HL-60 (cell line): ENCODE data around the gene RSBN1.
A peak's percentile ranks its signal among the peaks of the same experiment; 100 is the strongest.

Source experiments
- DNase-seq, 2 experiments: peaks; one replicate each; pipeline ENCODE4 v3.0.0-alpha.2; 2010 to 2020; ENCODE audit warnings: low read depth in 1 of 2, low spot score in 1 of 2
- H3K27ac ChIP-seq: fragments of 250-450 bp; sonication (Bioruptor Pico); replicated peaks from 2 replicates; pipeline ENCODE4 v1.5.1; 2020; ENCODE audit warnings: mild to moderate bottlenecking, moderate library complexity
- H3K27me3 ChIP-seq: fragments of 250-450 bp; sonication (Bioruptor Pico); 2 replicates; pipeline ENCODE4 v1.5.1; 2021; ENCODE audit warnings: mild to moderate bottlenecking, moderate library complexity; ENCODE audit not compliant: insufficient read depth, poor library complexity, severe bottlenecking
- H3K4me3 ChIP-seq: replicated peaks from 2 replicates; pipeline ENCODE4 v1.5.1; 2011; ENCODE audit warnings: mild to moderate bottlenecking, control low read depth, low read length; ENCODE audit not compliant: insufficient read depth
- CTCF ChIP-seq: IDR thresholded peaks from one replicate; pipeline ENCODE4 v1.5.1; 2011; ENCODE audit warnings: low read length, control low read depth, inconsistent platforms; ENCODE audit not compliant: insufficient read depth
- GABPA ChIP-seq: IDR thresholded peaks from 2 replicates; pipeline ENCODE4 v1.6.1; 2012; ENCODE audit warnings: low read depth
- POLR2AphosphoS5 ChIP-seq: IDR thresholded peaks from 2 replicates; pipeline ENCODE4 v1.6.1; 2012; ENCODE audit warnings: low read depth
- REST ChIP-seq: IDR thresholded peaks from 2 replicates; pipeline ENCODE4 v1.6.1; 2012; ENCODE audit warnings: low read depth; ENCODE audit not compliant: insufficient replicate concordance
- SPI1 ChIP-seq: IDR thresholded peaks from 2 replicates; pipeline ENCODE4 v1.6.1; 2012; ENCODE audit warnings: low read depth, mild to moderate bottlenecking, borderline replicate concordance

RSBN1 gene

GRCh38 chr1:113858982-113859381 is 46.7 kb upstream of the RSBN1 start:
- Histone ChIP-seq H3K27ac (peak overlapping the region; percentile 41), H3K4me3 (no peak overlapping the region), H3K27me3 (no peaks in the 10 kb centered on the region)
- no peak for DNase-seq
- TF ChIP-seq CTCF: no peak
- no peak for TF ChIP-seq REST
- TF ChIP-seq SPI1: no peak
- no peak for TF ChIP-seq GABPA
- no peak for TF ChIP-seq POLR2AphosphoS5

- H3K27ac ChIP-seq: 0 out of 2 replicates have a peak overlapping the region, but pooled peaks have one; percentile 18
- H3K4me3 ChIP-seq: no peak overlapping the region
- TF ChIP-seq SPI1 (peak; percentile 72; the same call in 1 of the 2 replicates), CTCF (no peak), REST (no peak), POLR2AphosphoS5 (no peak)
- no peak for DNase-seq
- H3K27me3 ChIP-seq: no peaks in the 10 kb centered on the region
Measured at GRCh38 chr1:113858418-113858817, 46.1 kb upstream of the RSBN1 start.

GRCh38 chr1:113857776-113858175 is 45.5 kb upstream of the RSBN1 start:
- H3K27ac ChIP-seq: 0 out of 2 replicates have a peak overlapping the region, but pooled peaks have one; percentile 18
- no peak overlapping the region for H3K4me3 ChIP-seq
- no peaks in the 10 kb centered on the region for H3K27me3 ChIP-seq
- no peak for DNase-seq
- TF ChIP-seq REST (no peak), CTCF (no peak), SPI1 (no peak), GABPA (no peak), POLR2AphosphoS5 (no peak)
